ENCODE data around the gene SLC35G3.

DNA sequence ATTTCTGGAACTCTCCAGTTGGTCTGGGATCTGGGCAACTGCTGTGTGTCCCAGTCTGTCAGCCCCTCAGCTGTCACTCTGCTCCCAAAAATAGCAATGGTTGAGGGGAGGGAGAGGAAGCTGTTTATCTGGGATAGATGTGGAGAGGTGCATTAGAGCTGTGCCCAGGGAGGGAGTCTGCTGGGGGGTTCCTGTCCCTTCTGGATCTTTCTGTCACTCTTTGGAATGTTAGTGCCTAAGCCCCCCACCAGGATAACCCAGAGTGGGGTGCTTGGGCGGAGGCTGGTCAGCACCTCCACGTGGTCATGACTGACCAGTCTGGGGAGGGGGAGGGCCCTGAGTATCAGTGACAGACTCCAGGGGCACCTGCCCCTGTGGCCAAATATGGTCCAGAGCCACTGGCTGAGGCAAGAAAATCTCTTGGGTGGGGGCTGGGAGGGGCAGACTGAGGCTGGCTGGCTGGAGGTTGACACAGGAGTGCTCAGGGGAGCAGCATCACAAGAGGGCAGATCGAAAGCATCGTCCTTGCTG, 46.8 kb downstream of the SLC35G3 start, which contains the start of gene UNC45B:
- no peak for TF ChIP-seq POLR2A (IDR thresholded peaks at IDR 0.05; ENCODE audit: low read length)
- no peak for TF ChIP-seq GATA1 (IDR thresholded peaks at IDR 0.05; ENCODE audit: low read depth, low read length)
